ENCODE measurements around the gene FAM174B.

The FAM174B gene

GRCh38 chr15:92655178-92655995, at the start of gene FAM174B:
Gene FAM174B (minus strand): TSS chr15:92655775.
- peak; percentile 45 to 51 for DNase-seq

GRCh38 chr15:92696096-92696495, 40.5 kb upstream of the FAM174B start:
- DNase-seq, result no peak

- DNase-seq, result no peak
Measured at GRCh38 chr15:92693691-92694331, 38.2 kb upstream of the FAM174B start.

- no peak for DNase-seq
Measured at GRCh38 chr15:92690395-92690794, 34.8 kb upstream of the FAM174B start.

- DNase-seq, result no peak
Measured at GRCh38 chr15:92687746-92688145, 32.2 kb upstream of the FAM174B start.

- DNase-seq, result no peak
Measured at GRCh38 chr15:92687195-92687602, 31.6 kb upstream of the FAM174B start.

- no peak for DNase-seq
Measured at GRCh38 chr15:92683511-92683834, 27.9 kb upstream of the FAM174B start.

GRCh38 chr15:92682741-92683510, 27.4 kb upstream of the FAM174B start:
- DNase-seq, result no peak

- DNase-seq, result no peak
Measured at GRCh38 chr15:92681141-92681631, 25.6 kb upstream of the FAM174B start.

GRCh38 chr15:92677999-92678398, 22.4 kb upstream of the FAM174B start:
- DNase-seq, result no peak

GRCh38 chr15:92676561-92676960, 21.0 kb upstream of the FAM174B start:
- no peak for DNase-seq

GRCh38 chr15:92675485-92675884, 19.9 kb upstream of the FAM174B start:
- no peak for DNase-seq

- DNase-seq, result no peak
Measured at GRCh38 chr15:92674347-92674746, 18.8 kb upstream of the FAM174B start.

GRCh38 chr15:92672102-92672501, 16.5 kb upstream of the FAM174B start:
- no peak for DNase-seq

GRCh38 chr15:92671406-92671805, 15.8 kb upstream of the FAM174B start:
- DNase-seq, result no peak

- no peak for DNase-seq
Measured at GRCh38 chr15:92670621-92671020, 15.0 kb upstream of the FAM174B start.

GRCh38 chr15:92669432-92669831, 13.9 kb upstream of the FAM174B start:
- DNase-seq, result no peak

GRCh38 chr15:92668620-92669019, 13.0 kb upstream of the FAM174B start:
- DNase-seq, result no peak

GRCh38 chr15:92667970-92668485, 12.5 kb upstream of the FAM174B start:
- DNase-seq, result no peak

- no peak for DNase-seq
Measured at GRCh38 chr15:92667287-92667904, 11.8 kb upstream of the FAM174B start.

GRCh38 chr15:92666780-92667179, 11.2 kb upstream of the FAM174B start:
- no peak for DNase-seq

GRCh38 chr15:92665100-92665555, 9.6 kb upstream of the FAM174B start:
- DNase-seq, result no peak
